ENCODE measurements around the gene GABRD.

The GABRD gene

GRCh38 chr1:1994536-1994935, 24.6 kb upstream of the GABRD start:
- no peak for TF ChIP-seq POLR2AphosphoS5 (IDR thresholded peaks at IDR 0.05; ENCODE audit: low read depth, low read length)
- TF ChIP-seq SIN3A (IDR thresholded peaks at IDR 0.05; ENCODE audit: borderline replicate concordance, insufficient read depth, low read length): no peak
- TF ChIP-seq, protein P1, sequence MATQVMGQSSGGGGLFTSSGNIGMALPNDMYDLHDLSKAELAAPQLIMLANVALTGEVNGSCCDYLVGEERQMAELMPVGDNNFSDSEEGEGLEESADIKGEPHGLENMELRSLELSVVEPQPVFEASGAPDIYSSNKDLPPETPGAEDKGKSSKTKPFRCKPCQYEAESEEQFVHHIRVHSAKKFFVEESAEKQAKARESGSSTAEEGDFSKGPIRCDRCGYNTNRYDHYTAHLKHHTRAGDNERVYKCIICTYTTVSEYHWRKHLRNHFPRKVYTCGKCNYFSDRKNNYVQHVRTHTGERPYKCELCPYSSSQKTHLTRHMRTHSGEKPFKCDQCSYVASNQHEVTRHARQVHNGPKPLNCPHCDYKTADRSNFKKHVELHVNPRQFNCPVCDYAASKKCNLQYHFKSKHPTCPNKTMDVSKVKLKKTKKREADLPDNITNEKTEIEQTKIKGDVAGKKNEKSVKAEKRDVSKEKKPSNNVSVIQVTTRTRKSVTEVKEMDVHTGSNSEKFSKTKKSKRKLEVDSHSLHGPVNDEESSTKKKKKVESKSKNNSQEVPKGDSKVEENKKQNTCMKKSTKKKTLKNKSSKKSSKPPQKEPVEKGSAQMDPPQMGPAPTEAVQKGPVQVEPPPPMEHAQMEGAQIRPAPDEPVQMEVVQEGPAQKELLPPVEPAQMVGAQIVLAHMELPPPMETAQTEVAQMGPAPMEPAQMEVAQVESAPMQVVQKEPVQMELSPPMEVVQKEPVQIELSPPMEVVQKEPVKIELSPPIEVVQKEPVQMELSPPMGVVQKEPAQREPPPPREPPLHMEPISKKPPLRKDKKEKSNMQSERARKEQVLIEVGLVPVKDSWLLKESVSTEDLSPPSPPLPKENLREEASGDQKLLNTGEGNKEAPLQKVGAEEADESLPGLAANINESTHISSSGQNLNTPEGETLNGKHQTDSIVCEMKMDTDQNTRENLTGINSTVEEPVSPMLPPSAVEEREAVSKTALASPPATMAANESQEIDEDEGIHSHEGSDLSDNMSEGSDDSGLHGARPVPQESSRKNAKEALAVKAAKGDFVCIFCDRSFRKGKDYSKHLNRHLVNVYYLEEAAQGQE (IDR thresholded peaks at IDR 0.05; ENCODE audit: insufficient read depth in 1 of 2, low read depth in 2 of 2, low read length in 2 of 2): no peak
- no peak for TF ChIP-seq TAF1 (IDR thresholded peaks at IDR 0.05; ENCODE audit: borderline replicate concordance, insufficient read depth, low read length)
- no peak for TF ChIP-seq FOXP2 (optimal IDR thresholded peaks at IDR 0.05; ENCODE audit: borderline replicate concordance, extremely low read depth, extremely low read length, insufficient read depth)

GRCh38 chr1:1996207-1996651, 22.9 kb upstream of the GABRD start:
- TF ChIP-seq POLR2AphosphoS5 (IDR thresholded peaks at IDR 0.05; ENCODE audit: low read depth, low read length) (no peak), TAF1 (IDR thresholded peaks at IDR 0.05; ENCODE audit: borderline replicate concordance, insufficient read depth, low read length) (no peak), FOXP2 (optimal IDR thresholded peaks at IDR 0.05; ENCODE audit: borderline replicate concordance, extremely low read depth, extremely low read length, insufficient read depth) (no peak), SIN3A (IDR thresholded peaks at IDR 0.05; ENCODE audit: borderline replicate concordance, insufficient read depth, low read length) (no peak)
- TF ChIP-seq, protein P1 (IDR thresholded peaks at IDR 0.05; ENCODE audit: insufficient read depth in 1 of 2, low read depth in 2 of 2, low read length in 2 of 2): no peak

DNA sequence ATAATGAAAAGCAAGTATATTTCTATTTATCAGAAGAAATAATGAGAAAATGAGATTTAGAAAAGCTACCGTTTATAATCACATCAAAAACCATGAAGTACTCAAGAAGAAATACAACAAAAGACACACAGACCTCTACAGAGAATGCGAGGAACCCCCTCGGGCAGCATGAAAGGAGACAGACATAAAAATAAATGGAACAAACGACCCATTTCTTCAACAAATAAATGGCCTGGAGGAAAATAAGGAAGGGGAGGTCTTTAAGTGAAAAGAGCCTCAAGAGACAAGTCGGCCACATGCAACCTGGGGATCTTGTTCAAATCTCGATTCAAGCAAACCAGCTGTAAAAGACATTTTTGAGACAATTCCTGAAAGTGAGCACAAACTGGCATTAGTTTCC, 21.6 kb upstream of the GABRD start:
- TF ChIP-seq FOXP2 (optimal IDR thresholded peaks at IDR 0.05; ENCODE audit: borderline replicate concordance, extremely low read depth, extremely low read length, insufficient read depth) (no peak), TAF1 (IDR thresholded peaks at IDR 0.05; ENCODE audit: borderline replicate concordance, insufficient read depth, low read length) (no peak), POLR2AphosphoS5 (IDR thresholded peaks at IDR 0.05; ENCODE audit: low read depth, low read length) (no peak), SIN3A (IDR thresholded peaks at IDR 0.05; ENCODE audit: borderline replicate concordance, insufficient read depth, low read length) (no peak)
- TF ChIP-seq, protein P1 (IDR thresholded peaks at IDR 0.05; ENCODE audit: insufficient read depth in 1 of 2, low read depth in 2 of 2, low read length in 2 of 2): no peak

DNA sequence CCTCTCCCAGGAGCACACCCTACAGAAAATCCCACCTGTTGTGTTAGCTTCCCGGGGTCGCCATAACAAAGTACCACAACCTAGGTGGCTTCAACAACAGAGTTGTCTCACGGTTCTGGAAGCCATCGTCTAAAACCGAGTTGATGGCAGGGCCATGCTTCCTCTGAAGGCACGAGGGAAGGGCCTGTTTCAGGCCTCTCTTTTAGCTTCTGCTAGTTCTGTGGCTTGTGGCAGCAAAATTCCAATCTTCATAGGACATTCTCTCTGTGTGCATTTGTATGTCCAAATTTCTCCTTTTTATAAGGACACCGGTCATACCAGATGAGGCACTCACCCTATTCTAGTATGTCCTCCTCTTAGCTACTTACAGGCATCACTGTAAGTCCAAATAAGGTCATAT, 18.7 kb upstream of the GABRD start:
- TF ChIP-seq POLR2AphosphoS5 (IDR thresholded peaks at IDR 0.05; ENCODE audit: low read depth, low read length) (no peak), SIN3A (IDR thresholded peaks at IDR 0.05; ENCODE audit: borderline replicate concordance, insufficient read depth, low read length) (no peak), TAF1 (IDR thresholded peaks at IDR 0.05; ENCODE audit: borderline replicate concordance, insufficient read depth, low read length) (no peak), FOXP2 (optimal IDR thresholded peaks at IDR 0.05; ENCODE audit: borderline replicate concordance, extremely low read depth, extremely low read length, insufficient read depth) (no peak)
- TF ChIP-seq, protein P1 (IDR thresholded peaks at IDR 0.05; ENCODE audit: insufficient read depth in 1 of 2, low read depth in 2 of 2, low read length in 2 of 2): no peak

- no peak for TF ChIP-seq SIN3A (IDR thresholded peaks at IDR 0.05; ENCODE audit: borderline replicate concordance, insufficient read depth, low read length)
- TF ChIP-seq, protein P1 (IDR thresholded peaks at IDR 0.05; ENCODE audit: insufficient read depth in 1 of 2, low read depth in 2 of 2, low read length in 2 of 2): no peak
- TF ChIP-seq FOXP2 (optimal IDR thresholded peaks at IDR 0.05; ENCODE audit: borderline replicate concordance, extremely low read depth, extremely low read length, insufficient read depth): no peak
- TF ChIP-seq TAF1 (IDR thresholded peaks at IDR 0.05; ENCODE audit: borderline replicate concordance, insufficient read depth, low read length): no peak
- TF ChIP-seq POLR2AphosphoS5 (IDR thresholded peaks at IDR 0.05; ENCODE audit: low read depth, low read length): no peak
These were observed 18.3 kb upstream of the GABRD start for GRCh38 chr1:2000850-2001249.

All from PFSK-1 (cell line).